HCT116 (cell line): ENCODE measurements around the gene CFAP58. TPM values are rescaled to one million over a fixed set of nuclear protein-coding genes. Genes with fewer than 3 reads are reported as not detected.

Source experiments
- ATAC-seq: fragments of 200-7000 bp; cut with Tn5 transposase; 2 replicates; pipeline ENCODE4 v1.9.1; 2020; ENCODE audit warnings: mild to moderate bottlenecking, moderate library complexity
- BruUV-seq: library from RNA; stranded (reverse); fragments of 400-500 nt; replicated peaks from 2 replicates; lab custom pipeline; 2021; lab: Mats Ljungman, UMichigan
- CTCF ChIA-PET: fragments of 300-600 bp; sonication (Branson Sonifier 250); formaldehyde crosslinking; loops from one replicate; lab custom pipeline; 2021; ENCODE audit warnings: antibody characterized with exemption; lab: Charles Lee
- POLR2A ChIA-PET: fragments of 300-600, 350-600 bp; sonication (Branson Sonifier 250); formaldehyde crosslinking; loops from one replicate; lab custom pipeline; 2021; ENCODE audit warnings: antibody characterized with exemption; lab: Charles Lee
- RAD21 ChIA-PET, 2 experiments: fragments of 300-600 bp; sonication (Branson Sonifier 250); formaldehyde crosslinking; loops; one replicate each; lab custom pipeline; 2023; ENCODE audit warnings: low total read pairs in 2 of 2; ENCODE audit not compliant: uncharacterized antibody in 2 of 2, unreplicated experiment in 2 of 2, low non-redundant PET in 1 of 2; lab: Charles Lee
- DNase-seq: peaks from one replicate; pipeline ENCODE4 v3.0.0-alpha.2; 2010; ENCODE audit warnings: low read depth, low spot score
- H2AFZ ChIP-seq: fragments of 200-600 bp; shearing (Covaris generic), sonication (generic); 2 replicates; pipeline ENCODE4 v1.6.1; 2017; ENCODE audit warnings: low read depth, mixed run types, mixed read lengths, antibody characterized with exemption, low read length; ENCODE audit not compliant: poor library complexity, severe bottlenecking
- H3K27ac ChIP-seq: 2 replicates; pipeline ENCODE4 v1.5.1; 2012; ENCODE audit warnings: low read depth, low read length
- H3K27me3 ChIP-seq: fragments of 200-600 bp; sonication (generic); 2 replicates; pipeline ENCODE4 v1.6.1; 2016; ENCODE audit warnings: mixed run types, low read length, mixed read lengths; ENCODE audit not compliant: insufficient read depth
- H3K36me3 ChIP-seq, 2 experiments: fragments of 200-500 bp in 1 of 2; fragments of 200-600 bp in 1 of 2; sonication (Bioruptor generic) in 1 of 2; sonication (generic) in 1 of 2; 2 replicates each; pipeline versions ENCODE4 v1.5.1 to v1.6.1; 2014 to 2016; ENCODE audit warnings: low read length in 2 of 2, inconsistent platforms in 1 of 2, mixed read lengths in 1 of 2, mixed run types in 1 of 2; ENCODE audit not compliant: insufficient read depth in 2 of 2, control insufficient read depth in 1 of 2
- H3K4me1 ChIP-seq, 2 experiments: fragments of 200-600 bp in 1 of 2; sonication (generic) in 1 of 2; 2 replicates each; pipeline versions ENCODE4 v1.5.1 to v1.6.1; 2012 to 2017; ENCODE audit warnings: low read length in 2 of 2, inconsistent platforms in 1 of 2, mild to moderate bottlenecking in 1 of 2, mixed read lengths in 1 of 2, mixed run types in 1 of 2, moderate library complexity in 1 of 2; ENCODE audit not compliant: insufficient read depth in 2 of 2, control insufficient read depth in 1 of 2
- H3K4me2 ChIP-seq: fragments of 200-600 bp; sonication (generic); 2 replicates; pipeline ENCODE4 v1.6.1; 2017; ENCODE audit warnings: mixed run types, low read length, mixed read lengths
- H3K4me3 ChIP-seq, 2 experiments: fragments of 200-600 bp in 1 of 2; sonication (generic) in 1 of 2; replicated peaks in 1 of 2; 2 replicates each; pipeline ENCODE4 v1.5.1; 2011 to 2016; ENCODE audit warnings: low read length in 2 of 2, control low read depth in 1 of 2, low read depth in 1 of 2, mild to moderate bottlenecking in 1 of 2, mixed read lengths in 1 of 2, mixed run types in 1 of 2
- H3K79me2 ChIP-seq: fragments of 200-600 bp; sonication (generic); 2 replicates; pipeline ENCODE4 v1.6.1; 2017; ENCODE audit warnings: mild to moderate bottlenecking, mixed run types, low read length, moderate library complexity, mixed read lengths; ENCODE audit not compliant: insufficient read depth
- H3K9ac ChIP-seq: fragments of 200-600 bp; sonication (generic); 2 replicates; pipeline ENCODE4 v1.6.1; 2016; ENCODE audit warnings: low read length, mixed read lengths
- H3K9me2 ChIP-seq: fragments of 200-600 bp; sonication (generic), shearing (Covaris generic); 2 replicates; pipeline ENCODE4 v1.6.1; 2017; ENCODE audit warnings: mixed run types, mild to moderate bottlenecking, moderate library complexity; ENCODE audit not compliant: insufficient read depth
- H3K9me3 ChIP-seq, 2 experiments: fragments of 200-500 bp in 1 of 2; fragments of 200-600 bp in 1 of 2; sonication (Bioruptor generic) in 1 of 2; sonication (generic) in 1 of 2; 2 replicates each; pipeline ENCODE4 v1.6.1; 2014 to 2017; ENCODE audit warnings: low read length in 2 of 2, mixed read lengths in 2 of 2, inconsistent platforms in 1 of 2, low read depth in 1 of 2, mild to moderate bottlenecking in 1 of 2, mixed run types in 1 of 2, moderate library complexity in 1 of 2; ENCODE audit not compliant: control insufficient read depth in 1 of 2, insufficient read depth in 1 of 2
- H4K20me1 ChIP-seq: fragments of 200-600 bp; sonication (generic), shearing (Covaris generic); 2 replicates; pipeline ENCODE4 v1.6.1; 2017; ENCODE audit warnings: mixed run types, mild to moderate bottlenecking, moderate library complexity; ENCODE audit not compliant: insufficient read depth
- ATF3 ChIP-seq: IDR thresholded peaks from 2 replicates; pipeline ENCODE4 v1.6.1; 2012
- CBX3 ChIP-seq: IDR thresholded peaks from 2 replicates; pipeline ENCODE4 v1.6.1; 2012; ENCODE audit warnings: low read depth
- CEBPB ChIP-seq: IDR thresholded peaks from 2 replicates; pipeline ENCODE4 v1.6.1; 2012; ENCODE audit warnings: low read depth
- CTCF ChIP-seq, 3 experiments: fragments of 200-600 bp in 1 of 3; sonication (generic) in 1 of 3; IDR thresholded peaks in 2 of 3; conservative IDR thresholded peaks in 1 of 3; 2 replicates each; pipeline ENCODE4 v1.5.1; 2012 to 2017; ENCODE audit warnings: low read depth in 2 of 3, low read length in 2 of 3, antibody characterized with exemption in 1 of 3, borderline replicate concordance in 1 of 3, control low read depth in 1 of 3, mild to moderate bottlenecking in 1 of 3, mixed read lengths in 1 of 3, mixed run types in 1 of 3, moderate library complexity in 1 of 3; ENCODE audit not compliant: insufficient read depth in 1 of 3
- EGR1 ChIP-seq: IDR thresholded peaks from 2 replicates; pipeline ENCODE4 v1.6.1; 2012; ENCODE audit warnings: low read depth
- ELF1 ChIP-seq: IDR thresholded peaks from 2 replicates; pipeline ENCODE4 v1.6.1; 2012; ENCODE audit warnings: low read depth, borderline replicate concordance
- JUND ChIP-seq: IDR thresholded peaks from 2 replicates; pipeline ENCODE4 v1.6.1; 2012
- POLR2A ChIP-seq: IDR thresholded peaks from 2 replicates; pipeline ENCODE4 v1.7.0; 2011; ENCODE audit warnings: borderline replicate concordance; ENCODE audit not compliant: insufficient read depth, insufficient read length; ENCODE audit errors: extremely low read depth
- POLR2AphosphoS5 ChIP-seq: IDR thresholded peaks from 2 replicates; pipeline ENCODE4 v1.6.1; 2011; ENCODE audit warnings: mild to moderate bottlenecking, low read depth, low read length, moderate library complexity
- RAD21 ChIP-seq: IDR thresholded peaks from 2 replicates; pipeline ENCODE4 v1.6.1; 2012; ENCODE audit warnings: low read depth, mild to moderate bottlenecking
- SIN3A ChIP-seq: IDR thresholded peaks from 2 replicates; pipeline ENCODE4 v1.6.1; 2012; ENCODE audit warnings: low read depth
- SP1 ChIP-seq: IDR thresholded peaks from 2 replicates; pipeline ENCODE4 v1.6.1; 2012; ENCODE audit warnings: low read depth
- TCF7L2 ChIP-seq: IDR thresholded peaks from 2 replicates; pipeline ENCODE4 v1.7.0; 2011; ENCODE audit warnings: borderline replicate concordance, inconsistent platforms; ENCODE audit not compliant: insufficient read depth, insufficient read length; ENCODE audit errors: extremely low read depth
- ZFX ChIP-seq: fragments of 450-650 bp; IDR thresholded peaks from 2 replicates; pipeline ENCODE4 v1.6.1; 2017
- ZNF274 ChIP-seq: fragments of 200-500 bp; sonication (Bioruptor generic); IDR thresholded peaks from 2 replicates; pipeline ENCODE4 v1.6.1; 2014; ENCODE audit warnings: mild to moderate bottlenecking, low read depth, low read length, inconsistent platforms
- intact Hi-C: fragments of 100-400 bp; cut with micrococcal nuclease; formaldehyde crosslinking; loops from 2 replicates; pipeline ENCODE4 v1.10.0; 2022
- total RNA-seq: library from RNA; stranded (reverse); gene quantifications from one replicate; pipeline ENCODE4 v1.2.1, GENCODE V29; 2021; ENCODE audit not compliant: unreplicated experiment
- TF ChIP-seq, protein P1 (sequence below): IDR thresholded peaks from 2 replicates; pipeline ENCODE4 v1.6.1; 2012

Gene CFAP58
- total RNA-seq, 1 experiment from 2014 or later: 0.91 TPM

DNA sequence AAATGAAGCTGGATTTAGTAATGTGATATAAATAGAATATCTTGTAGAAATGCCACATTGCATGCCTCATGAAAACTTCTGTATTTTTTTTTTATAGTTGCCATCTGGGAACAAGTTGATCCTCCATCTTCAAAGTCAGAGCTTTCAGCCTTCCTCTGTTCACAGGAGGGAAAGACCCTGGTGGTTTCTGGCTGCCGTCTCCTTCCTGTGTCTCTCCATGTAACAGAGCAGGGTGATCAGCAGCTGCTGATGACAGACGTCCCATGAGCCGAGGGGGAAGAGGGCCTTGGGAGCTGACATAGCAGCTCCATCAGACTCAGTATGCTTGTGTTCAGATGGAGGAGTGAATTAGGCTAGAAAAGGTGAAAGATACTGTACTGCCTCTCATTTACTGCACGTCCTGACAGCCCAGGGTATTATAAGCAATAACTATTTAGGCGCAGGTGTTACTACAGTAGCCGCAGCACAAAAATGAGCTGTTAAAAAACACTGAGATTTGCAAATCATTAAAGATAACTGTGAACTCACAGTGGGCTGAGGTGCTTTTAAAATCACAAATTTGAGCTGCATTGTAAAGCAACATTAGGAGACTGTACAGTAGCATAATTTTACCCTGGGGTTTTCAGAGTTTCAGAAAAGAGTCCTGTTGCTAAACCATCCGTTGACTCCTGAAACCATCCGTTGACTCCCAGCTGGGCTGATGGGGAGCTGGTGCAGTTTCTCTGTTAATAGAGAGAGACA, 103.3 kb downstream of the CFAP58 start:
- Histone ChIP-seq H3K4me3 (no peak overlapping the region), H2AFZ (no peak overlapping the region), H3K4me2 (no peak overlapping the region), H3K9ac (no peak overlapping the region), H3K27me3 (peaks cover 40% of the 10 kb centered on the region), H3K9me2 (no peaks in the 10 kb centered on the region), H4K20me1 (no peaks in the 10 kb centered on the region), H3K27ac (no peak overlapping the region), H3K9me3 (no peaks in the 10 kb centered on the region), H3K36me3 (no peaks in the 10 kb centered on the region), H3K4me1 (no peaks in the 10 kb centered on the region), H3K79me2 (no peaks in the 10 kb centered on the region)
- ChIA-PET CTCF (interaction anchor here (1.0 kb wide), 1 partner anchor 166 kb away, joined by 3 read pairs; no protein-coding TSS in a partner anchor), POLR2A (interaction anchor here (1.4 kb wide), 1 partner anchor 10 kb away, joined by 3 read pairs; no protein-coding TSS in a partner anchor), RAD21 (no interaction called here)
- no TSS peak for BruUV-seq
- ATAC-seq (no peak), DNase-seq (no peak)
- TF ChIP-seq ZFX: no peak
- TF ChIP-seq CBX3: no peak
- TF ChIP-seq CEBPB: no peak
- no peak for TF ChIP-seq SIN3A
- no peak for TF ChIP-seq POLR2A
- no peak for TF ChIP-seq ZNF274
- TF ChIP-seq CTCF (IDR thresholded peaks at IDR 0.05 in 2 of 3, conservative IDR thresholded peaks at IDR 0.05 in 1 of 3; ENCODE audit: borderline replicate concordance in 1 of 3, insufficient read depth in 1 of 3, low read depth in 2 of 3, low read length in 2 of 3): no peak
- intact Hi-C loops: no loop called here

DNA sequence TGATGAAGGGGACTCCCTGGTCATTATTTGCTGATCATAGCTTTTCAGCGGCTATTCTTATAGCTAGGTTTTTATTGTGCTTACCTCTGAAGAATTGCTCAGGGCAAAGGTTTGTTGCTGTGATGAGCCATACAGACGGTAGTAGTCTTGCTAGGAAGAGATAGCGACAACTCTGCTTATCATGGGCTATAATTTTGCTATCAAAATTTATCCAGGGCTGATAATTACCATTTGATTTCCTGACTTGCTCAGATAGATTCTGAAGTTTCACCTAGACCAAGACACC, 103.9 kb downstream of the CFAP58 start:
- POLR2A ChIA-PET: interaction anchor here (1.4 kb wide), 1 partner anchor 10 kb away, joined by 3 read pairs; no protein-coding TSS in a partner anchor
- TF ChIP-seq, protein P1, sequence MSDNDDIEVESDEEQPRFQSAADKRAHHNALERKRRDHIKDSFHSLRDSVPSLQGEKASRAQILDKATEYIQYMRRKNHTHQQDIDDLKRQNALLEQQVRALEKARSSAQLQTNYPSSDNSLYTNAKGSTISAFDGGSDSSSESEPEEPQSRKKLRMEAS: no peak
- no peak for TF ChIP-seq EGR1
- no peak for TF ChIP-seq TCF7L2
- TF ChIP-seq RAD21: no peak
- no peak for TF ChIP-seq POLR2AphosphoS5
- TF ChIP-seq ELF1: no peak
- no peak for TF ChIP-seq CTCF (IDR thresholded peaks at IDR 0.05 in 2 of 3, conservative IDR thresholded peaks at IDR 0.05 in 1 of 3; ENCODE audit: borderline replicate concordance in 1 of 3, insufficient read depth in 1 of 3, low read depth in 2 of 3, low read length in 2 of 3)
- TF ChIP-seq SP1: no peak
- no peak for TF ChIP-seq JUND
- no peak for TF ChIP-seq ATF3

More for the DNA sequence above, 103.9 kb downstream of the CFAP58 start:
- Histone ChIP-seq H3K79me2 (no peaks in the 10 kb centered on the region), H2AFZ (no peak overlapping the region), H3K9me3 (no peaks in the 10 kb centered on the region), H3K27me3 (peaks cover 37% of the 10 kb centered on the region), H4K20me1 (no peaks in the 10 kb centered on the region), H3K4me1 (no peaks in the 10 kb centered on the region), H3K4me2 (no peak overlapping the region), H3K4me3 (no peak overlapping the region), H3K27ac (no peak overlapping the region), H3K9me2 (no peaks in the 10 kb centered on the region), H3K9ac (no peak overlapping the region), H3K36me3 (no peaks in the 10 kb centered on the region)
- ATAC-seq (no peak), DNase-seq (no peak)
- CTCF ChIA-PET: interaction anchor here (1.0 kb wide), 1 partner anchor 165 kb away, joined by 3 read pairs; no protein-coding TSS in a partner anchor
- RAD21 ChIA-PET: no interaction called here
- intact Hi-C loops: no loop called here
- no TSS peak for BruUV-seq
